Measurements from ENCODE around the gene CFAP410. TPM values are rescaled to one million over a fixed set of nuclear protein-coding genes. Genes with fewer than 3 reads are reported as not detected.

Gene CFAP410
- total RNA-seq, 1 experiment from 2014 or later = 8.6 TPM

GRCh38 chr21:44349847-44350772 lies 10.9 kb upstream of the CFAP410 start:
- BruUV-seq (replicated peaks) = no TSS peak
- CTCF ChIA-PET = no interaction called here
- intact Hi-C loops (cut with micrococcal nuclease; ENCODE audit: unreplicated experiment) = no loop called here
- no peaks in the 10 kb centered on the region for H3K36me3 Mint-ChIP-seq (ENCODE audit: insufficient read depth, unreplicated experiment)
- H3K27ac Mint-ChIP-seq (ENCODE audit: unreplicated experiment) = no peak overlapping the region
- peaks cover 81% of the 10 kb centered on the region for H3K27me3 Mint-ChIP-seq (ENCODE audit: unreplicated experiment)
- DNase-seq = no peak
- no peak for TF ChIP-seq CTCF (IDR thresholded peaks at IDR 0.05; ENCODE audit: unreplicated experiment)
- no peaks in the 10 kb centered on the region for H3K9me3 Mint-ChIP-seq (ENCODE audit: low read depth, unreplicated experiment)
- no peak overlapping the region for H3K4me3 Mint-ChIP-seq (ENCODE audit: low read depth, unreplicated experiment)
- no peaks in the 10 kb centered on the region for H3K4me1 Mint-ChIP-seq (ENCODE audit: low read depth, unreplicated experiment)

DNA sequence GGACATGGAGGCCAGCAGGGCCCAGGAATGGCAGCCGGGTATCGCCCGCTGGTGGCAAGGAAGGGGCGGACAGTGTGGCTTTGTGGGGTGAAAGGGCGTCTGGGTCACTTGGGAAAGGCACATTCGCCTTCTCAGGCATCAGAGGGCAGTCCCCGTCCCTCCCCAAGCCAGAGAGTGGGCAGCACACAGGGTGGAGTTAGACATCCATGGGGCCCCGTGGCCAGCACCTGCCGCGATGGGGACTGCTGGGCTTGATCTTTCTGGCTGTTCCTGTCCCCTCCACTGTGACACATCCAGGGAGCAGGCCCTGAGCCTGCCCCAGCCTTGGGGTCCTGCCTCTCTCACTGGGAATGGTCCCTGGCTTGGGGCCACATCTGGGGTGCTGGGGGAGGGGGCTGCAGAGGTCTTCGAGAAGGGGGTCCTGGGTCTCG lies 10.2 kb upstream of the CFAP410 start:
- no TSS peak for BruUV-seq (replicated peaks)
- H3K4me3 Mint-ChIP-seq (ENCODE audit: low read depth, unreplicated experiment) = no peak overlapping the region
- intact Hi-C loops (cut with micrococcal nuclease; ENCODE audit: unreplicated experiment) = no loop called here
- no peaks in the 10 kb centered on the region for H3K4me1 Mint-ChIP-seq (ENCODE audit: low read depth, unreplicated experiment)
- no peak overlapping the region for H3K27ac Mint-ChIP-seq (ENCODE audit: unreplicated experiment)
- TF ChIP-seq CTCF (IDR thresholded peaks at IDR 0.05; ENCODE audit: unreplicated experiment) = no peak
- H3K27me3 Mint-ChIP-seq (ENCODE audit: unreplicated experiment) = peaks cover 74% of the 10 kb centered on the region
- CTCF ChIA-PET = no interaction called here
- no peaks in the 10 kb centered on the region for H3K9me3 Mint-ChIP-seq (ENCODE audit: low read depth, unreplicated experiment)
- DNase-seq = no peak
- no peaks in the 10 kb centered on the region for H3K36me3 Mint-ChIP-seq (ENCODE audit: insufficient read depth, unreplicated experiment)

- no peak for DNase-seq
Measured at GRCh38 chr21:44348861-44349260, 9.7 kb upstream of the CFAP410 start.

GRCh38 chr21:44347911-44348451 lies 8.8 kb upstream of the CFAP410 start:
- no peak for TF ChIP-seq CTCF (IDR thresholded peaks at IDR 0.05; ENCODE audit: unreplicated experiment)
- DNase-seq = no peak
- Mint-ChIP-seq H3K4me3 (ENCODE audit: low read depth, unreplicated experiment) (no peak overlapping the region), H3K27me3 (ENCODE audit: unreplicated experiment) (peaks cover 60% of the 10 kb centered on the region), H3K9me3 (ENCODE audit: low read depth, unreplicated experiment) (no peaks in the 10 kb centered on the region), H3K36me3 (ENCODE audit: insufficient read depth, unreplicated experiment) (no peaks in the 10 kb centered on the region), H3K4me1 (ENCODE audit: low read depth, unreplicated experiment) (no peaks in the 10 kb centered on the region), H3K27ac (ENCODE audit: unreplicated experiment) (no peak overlapping the region)
- CTCF ChIA-PET = no interaction called here
- BruUV-seq (replicated peaks) = no TSS peak
- intact Hi-C loops (cut with micrococcal nuclease; ENCODE audit: unreplicated experiment) = no loop called here

More at GRCh38 chr21:44348861-44349260, 9.7 kb upstream of the CFAP410 start:
- no peak for TF ChIP-seq CTCF (IDR thresholded peaks at IDR 0.05; ENCODE audit: unreplicated experiment)
- Mint-ChIP-seq H3K36me3 (ENCODE audit: insufficient read depth, unreplicated experiment) (no peaks in the 10 kb centered on the region), H3K9me3 (ENCODE audit: low read depth, unreplicated experiment) (no peaks in the 10 kb centered on the region), H3K27ac (ENCODE audit: unreplicated experiment) (no peak overlapping the region), H3K4me3 (ENCODE audit: low read depth, unreplicated experiment) (no peak overlapping the region), H3K27me3 (ENCODE audit: unreplicated experiment) (peaks cover 68% of the 10 kb centered on the region), H3K4me1 (ENCODE audit: low read depth, unreplicated experiment) (no peaks in the 10 kb centered on the region)
- no TSS peak for BruUV-seq (replicated peaks)
- intact Hi-C loops (cut with micrococcal nuclease; ENCODE audit: unreplicated experiment) = no loop called here
- CTCF ChIA-PET = no interaction called here

Measured in Calu3 (cell line).